Activated CD8-positive, alpha-beta memory T cell treated with anti-CD3 and anti-CD28 coated beads for 48 hours (primary cell): ENCODE data around the gene ITPKB.

Experiments
- DNase-seq, 3 experiments: peaks; one replicate each; pipeline ENCODE4 v3.0.0-alpha.2; 2020; ENCODE audit warnings: low read depth in 2 of 3, low spot score in 2 of 3

ITPKB gene

GRCh38 chr1:226653311-226653921 is 85.7 kb downstream of the ITPKB start:
- DNase-seq = no peak

- DNase-seq = no peak
Observed at GRCh38 chr1:226652613-226653012, 86.5 kb downstream of the ITPKB start.

GRCh38 chr1:226651732-226652105 is 87.4 kb downstream of the ITPKB start:
- no peak for DNase-seq

- DNase-seq = no peak
Observed at GRCh38 chr1:226651041-226651731, 87.9 kb downstream of the ITPKB start.

- no peak for DNase-seq
Observed at GRCh38 chr1:226650236-226650841, 88.7 kb downstream of the ITPKB start.

GRCh38 chr1:226649780-226650179 is 89.3 kb downstream of the ITPKB start:
- DNase-seq = no peak

GRCh38 chr1:226649244-226649643 is 89.8 kb downstream of the ITPKB start:
- no peak for DNase-seq

- no peak for DNase-seq
Observed at GRCh38 chr1:226648421-226648820, 90.7 kb downstream of the ITPKB start.

GRCh38 chr1:226647719-226648118 is 91.4 kb downstream of the ITPKB start:
- no peak for DNase-seq

GRCh38 chr1:226646870-226647449 is 92.1 kb downstream of the ITPKB start:
- DNase-seq = no peak

- DNase-seq = no peak
Observed at GRCh38 chr1:226646026-226646869, 92.8 kb downstream of the ITPKB start.

- no peak for DNase-seq
Observed at GRCh38 chr1:226645279-226645976, 93.7 kb downstream of the ITPKB start.

- no peak for DNase-seq
Observed at GRCh38 chr1:226644541-226645176, 94.4 kb downstream of the ITPKB start.

- DNase-seq = no peak
Observed at GRCh38 chr1:226643611-226644540, 95.2 kb downstream of the ITPKB start.

- DNase-seq = no peak
Observed at GRCh38 chr1:226643177-226643576, 95.9 kb downstream of the ITPKB start.

- no peak for DNase-seq
Observed at GRCh38 chr1:226642421-226642820, 96.7 kb downstream of the ITPKB start.

GRCh38 chr1:226641671-226642231 is 97.3 kb downstream of the ITPKB start:
- no peak for DNase-seq

- DNase-seq = no peak
Observed at GRCh38 chr1:226640321-226641136, 98.6 kb downstream of the ITPKB start.
